Lower leg skin (tissue), 4 donors: Measurements from ENCODE around the gene UBL7. TPM values are rescaled to one million over a fixed set of nuclear protein-coding genes. Genes with fewer than 3 reads are reported as not detected.

Source experiments
- DNase-seq, 2 donors: peaks; one replicate each; pipeline ENCODE4 v3.0.0-alpha.2; 2019; ENCODE audit warnings: low spot score in 2 of 2
- H3K4me3 ChIP-seq: fragments of 200-600 bp; sonication (generic); 2 replicates; pipeline ENCODE4 v1.5.1; 2017; ENCODE audit warnings: mild to moderate bottlenecking, low read depth; ENCODE audit not compliant: poor library complexity, severe bottlenecking
- POLR2A ChIP-seq, 2 donors: fragments of 450-650 bp; IDR thresholded peaks; one replicate each; pipeline ENCODE4 v1.6.1; 2016 to 2017; ENCODE audit warnings: antibody characterized with exemption in 2 of 2, mild to moderate bottlenecking in 1 of 2, moderate library complexity in 1 of 2
- WGBS, 2 donors: methylation state at CpG; one replicate each; pipeline ENCODE4 v1.1.5; 2018; 5-methylcytosine and 5-hydroxymethylcytosine counted together
- intact Hi-C: fragments of 100-400 bp; cut with DNase I; formaldehyde crosslinking; loops from one replicate; pipeline ENCODE4 v1.15.0; 2023; ENCODE audit warnings: low total_unique reads
- total RNA-seq, 4 donors: library from RNA; depleted of rRNA; stranded (reverse); fragments of >200 nt; gene quantifications; one replicate each; pipeline ENCODE4 v1.1.0, GENCODE V29; 2016
- TF ChIP-seq, protein P1 (sequence below), 3 donors: fragments of 450-650 bp; IDR thresholded peaks; one replicate each; pipeline ENCODE4 v1.5.1; 2016; ENCODE audit warnings: antibody characterized with exemption in 3 of 3, mild to moderate bottlenecking in 3 of 3, moderate library complexity in 2 of 3

The UBL7 gene
- total RNA-seq, 4 donors from 2014 or later, result 54.4 to 113 (median 82.3) TPM

DNA sequence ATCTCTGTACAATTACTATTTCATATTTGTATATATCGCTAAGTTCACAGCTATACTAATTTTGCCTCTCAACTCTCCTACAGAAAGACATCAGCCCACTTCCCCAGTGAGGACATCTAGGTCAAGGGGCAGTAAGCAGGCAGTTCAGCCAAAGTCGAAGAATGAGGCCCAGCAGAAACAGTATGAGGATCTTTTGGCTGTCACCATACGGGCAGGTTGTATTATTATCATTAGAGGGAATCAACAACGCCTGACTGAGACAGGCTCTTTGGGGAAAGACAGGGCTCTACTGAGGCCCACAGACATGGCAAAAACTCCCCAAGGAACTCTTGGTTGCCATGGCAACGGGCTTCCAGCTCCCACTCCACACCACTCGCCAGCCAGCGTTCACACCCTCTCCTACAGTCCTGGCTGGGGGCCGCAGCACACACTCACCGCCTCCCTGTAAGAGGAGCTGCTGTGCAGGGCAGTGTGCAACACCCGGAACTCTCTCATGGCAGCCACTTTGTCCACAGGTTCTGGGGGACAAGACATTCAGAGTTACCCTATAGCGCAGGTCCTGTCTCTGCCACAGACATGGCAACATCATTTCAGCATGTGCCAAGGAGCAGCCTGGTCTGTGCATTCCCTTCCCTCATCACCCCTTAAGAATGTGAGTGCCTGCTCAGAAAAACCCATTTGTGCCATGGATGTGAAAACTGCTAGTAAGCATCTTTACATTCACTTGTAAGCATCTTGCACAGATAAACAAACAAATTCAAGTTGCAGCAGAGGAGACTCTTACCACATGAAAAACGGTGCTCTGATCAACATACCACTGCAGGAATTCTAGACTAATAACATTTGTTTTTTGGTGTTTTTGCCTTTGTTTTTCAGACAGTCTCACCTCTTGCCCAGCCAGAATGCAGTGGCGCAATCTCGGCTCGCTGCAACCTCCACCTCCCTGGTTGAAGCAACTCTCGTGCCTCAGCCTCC lies 8.8 kb downstream of the UBL7 start:
- DNase-seq, result peak in 1 of 2 donors; percentile 72
- no peak overlapping the region for H3K4me3 ChIP-seq
- no peak for TF ChIP-seq POLR2A (IDR thresholded peaks at IDR 0.05)
- TF ChIP-seq, protein P1, sequence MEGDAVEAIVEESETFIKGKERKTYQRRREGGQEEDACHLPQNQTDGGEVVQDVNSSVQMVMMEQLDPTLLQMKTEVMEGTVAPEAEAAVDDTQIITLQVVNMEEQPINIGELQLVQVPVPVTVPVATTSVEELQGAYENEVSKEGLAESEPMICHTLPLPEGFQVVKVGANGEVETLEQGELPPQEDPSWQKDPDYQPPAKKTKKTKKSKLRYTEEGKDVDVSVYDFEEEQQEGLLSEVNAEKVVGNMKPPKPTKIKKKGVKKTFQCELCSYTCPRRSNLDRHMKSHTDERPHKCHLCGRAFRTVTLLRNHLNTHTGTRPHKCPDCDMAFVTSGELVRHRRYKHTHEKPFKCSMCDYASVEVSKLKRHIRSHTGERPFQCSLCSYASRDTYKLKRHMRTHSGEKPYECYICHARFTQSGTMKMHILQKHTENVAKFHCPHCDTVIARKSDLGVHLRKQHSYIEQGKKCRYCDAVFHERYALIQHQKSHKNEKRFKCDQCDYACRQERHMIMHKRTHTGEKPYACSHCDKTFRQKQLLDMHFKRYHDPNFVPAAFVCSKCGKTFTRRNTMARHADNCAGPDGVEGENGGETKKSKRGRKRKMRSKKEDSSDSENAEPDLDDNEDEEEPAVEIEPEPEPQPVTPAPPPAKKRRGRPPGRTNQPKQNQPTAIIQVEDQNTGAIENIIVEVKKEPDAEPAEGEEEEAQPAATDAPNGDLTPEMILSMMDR (IDR thresholded peaks at IDR 0.05), result no peak
- intact Hi-C loops, result no loop called here
- WGBS, 2 donors, result 86 to 90% methylated on average over 16 of the region's 16 CpGs

DNA sequence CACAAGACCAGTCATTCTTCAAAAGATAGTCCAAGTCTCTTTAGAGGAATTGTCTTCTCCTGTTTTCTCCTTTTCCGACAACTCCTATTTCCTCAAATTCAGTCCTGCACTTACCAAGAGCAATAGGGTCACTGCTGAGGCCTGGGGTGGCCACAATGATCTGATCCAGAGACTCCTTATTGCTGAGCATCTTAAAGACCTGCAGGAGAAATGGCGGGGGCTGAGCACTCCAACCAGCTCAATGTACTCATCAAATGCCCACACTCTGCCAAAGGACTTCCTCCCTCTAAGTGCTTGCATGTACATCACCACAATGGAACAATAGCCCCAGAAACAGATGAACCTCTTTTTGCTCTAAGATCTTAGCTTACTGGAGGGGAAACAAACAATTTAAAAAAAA lies 9.6 kb downstream of the UBL7 start:
- peak in 1 of 2 donors; percentile 9 for DNase-seq
- intact Hi-C loops, result no loop called here
- no peak for TF ChIP-seq POLR2A (IDR thresholded peaks at IDR 0.05)
- TF ChIP-seq, protein P1 (IDR thresholded peaks at IDR 0.05), result no peak
- H3K4me3 ChIP-seq, result no peak overlapping the region
- WGBS, 2 donors, result 96% methylated on average over 2 of the region's 2 CpGs

DNA sequence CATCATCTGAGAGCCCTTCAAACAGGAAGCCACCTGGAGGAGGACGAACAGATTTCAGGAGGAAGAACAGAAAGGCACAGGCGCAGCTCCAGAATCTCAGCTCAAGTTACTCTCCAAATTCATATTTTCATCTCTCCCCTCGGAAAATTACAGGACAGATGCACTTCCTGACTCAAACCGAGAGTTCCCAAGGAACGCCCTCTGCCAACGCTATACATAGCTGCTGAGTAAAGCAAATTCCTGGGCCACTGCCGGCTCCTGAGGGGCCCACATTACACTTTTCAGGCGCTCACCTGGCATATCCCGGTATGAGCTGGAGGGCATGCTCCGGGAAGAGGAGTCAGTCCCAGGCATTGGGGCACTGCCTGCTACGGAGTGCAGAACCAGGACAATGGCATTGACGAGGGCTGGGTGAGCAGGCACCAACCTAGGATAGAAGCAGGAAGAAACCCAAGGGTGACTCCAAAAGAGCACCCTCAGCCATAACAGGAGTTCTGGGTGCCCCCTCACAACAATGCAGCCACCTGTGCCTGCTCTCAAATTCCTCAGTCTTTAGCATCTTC lies 11.2 kb downstream of the UBL7 start:
- H3K4me3 ChIP-seq, result no peak overlapping the region
- intact Hi-C loops, result no loop called here
- TF ChIP-seq, protein P1 (IDR thresholded peaks at IDR 0.05), result no peak
- TF ChIP-seq POLR2A (IDR thresholded peaks at IDR 0.05), result no peak
- WGBS, 2 donors, result 89 to 91% methylated on average over 12 of the region's 12 CpGs
- DNase-seq, result peak in 1 of 2 donors; percentile 57

DNA sequence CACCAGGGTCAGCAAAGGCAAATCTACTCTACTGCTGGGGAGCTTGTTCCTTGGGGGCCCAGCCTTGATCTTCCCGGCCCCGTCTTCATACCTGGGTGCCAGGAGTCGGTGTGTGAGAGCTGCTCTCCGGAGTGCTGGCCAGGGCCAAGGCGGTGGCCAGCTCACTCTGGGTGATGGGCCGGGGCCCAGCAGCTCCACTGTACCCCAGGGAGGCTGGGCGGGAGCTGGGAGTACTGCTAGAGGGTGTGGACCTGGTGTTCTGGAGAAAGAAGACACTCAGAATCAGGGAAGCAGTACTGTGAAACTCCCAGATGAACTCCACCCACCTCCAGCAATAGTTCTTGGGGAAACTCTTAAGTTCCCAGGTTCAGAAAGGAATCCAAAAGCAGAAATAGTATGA lies 11.9 kb downstream of the UBL7 start:
- no peak for DNase-seq
- TF ChIP-seq POLR2A (IDR thresholded peaks at IDR 0.05), result no peak
- TF ChIP-seq, protein P1 (IDR thresholded peaks at IDR 0.05), result no peak
- H3K4me3 ChIP-seq, result no peak overlapping the region
- intact Hi-C loops, result no loop called here
- 90 to 97% methylated on average over 7 of the region's 7 CpGs for WGBS, 2 donors

DNA sequence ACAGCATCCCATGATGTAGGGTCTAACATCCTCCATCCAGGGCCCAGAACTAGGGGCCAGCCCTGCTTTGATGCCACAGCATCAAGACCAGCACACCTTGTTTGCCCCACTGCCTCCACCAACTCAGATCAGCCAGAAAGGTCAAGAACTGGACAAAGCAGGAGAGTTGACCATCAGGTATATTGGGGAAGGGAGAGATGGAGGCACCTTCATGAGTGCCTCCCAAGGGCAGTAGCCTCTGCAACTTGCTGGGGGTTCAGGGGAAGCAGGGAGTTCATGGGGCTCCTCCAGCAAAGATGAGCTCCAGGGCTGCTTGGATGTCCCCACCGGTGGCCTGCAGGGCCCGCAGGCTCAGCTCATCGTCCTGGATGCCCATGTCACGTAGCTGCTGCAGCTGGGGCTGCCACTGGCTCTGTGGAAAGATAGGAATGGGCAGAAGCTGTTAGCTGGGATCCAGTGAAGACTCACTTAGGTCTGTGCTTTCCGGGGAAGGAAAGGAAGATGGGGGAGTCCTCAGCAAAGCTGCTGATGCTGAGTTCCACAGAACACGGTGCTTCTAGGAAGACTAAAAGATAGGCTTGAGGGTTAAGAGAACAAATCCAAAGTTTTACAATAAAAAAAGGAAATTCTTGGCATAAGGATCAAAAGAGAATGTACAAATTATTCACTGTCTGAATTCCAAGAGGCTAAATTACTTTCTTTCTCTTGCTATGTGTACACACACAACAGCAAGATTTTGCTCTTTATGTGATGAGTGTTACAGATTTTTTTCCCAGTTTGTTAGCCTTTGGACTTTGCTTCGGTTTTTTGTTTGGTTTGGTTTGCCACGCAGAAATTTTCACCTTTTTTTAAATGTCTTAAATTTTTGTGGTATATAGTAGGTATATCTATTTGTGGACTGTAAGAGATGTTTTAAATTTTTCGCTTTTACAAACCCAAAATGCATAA lies 14.9 kb downstream of the UBL7 start:
- WGBS, 2 donors, result 86 to 90% methylated on average over 9 of the region's 9 CpGs
- TF ChIP-seq, protein P1 (IDR thresholded peaks at IDR 0.05), result no peak
- TF ChIP-seq POLR2A (IDR thresholded peaks at IDR 0.05), result no peak
- H3K4me3 ChIP-seq, result no peak overlapping the region
- no peak for DNase-seq
- intact Hi-C loops, result no loop called here
